ENCODE measurements around the gene PEF1. TPM values are rescaled to one million over a fixed set of nuclear protein-coding genes. Genes with fewer than 3 reads are reported as not detected.

PEF1 gene
- total RNA-seq, 1 experiment from 2014 or later: 56.3 TPM

DNA sequence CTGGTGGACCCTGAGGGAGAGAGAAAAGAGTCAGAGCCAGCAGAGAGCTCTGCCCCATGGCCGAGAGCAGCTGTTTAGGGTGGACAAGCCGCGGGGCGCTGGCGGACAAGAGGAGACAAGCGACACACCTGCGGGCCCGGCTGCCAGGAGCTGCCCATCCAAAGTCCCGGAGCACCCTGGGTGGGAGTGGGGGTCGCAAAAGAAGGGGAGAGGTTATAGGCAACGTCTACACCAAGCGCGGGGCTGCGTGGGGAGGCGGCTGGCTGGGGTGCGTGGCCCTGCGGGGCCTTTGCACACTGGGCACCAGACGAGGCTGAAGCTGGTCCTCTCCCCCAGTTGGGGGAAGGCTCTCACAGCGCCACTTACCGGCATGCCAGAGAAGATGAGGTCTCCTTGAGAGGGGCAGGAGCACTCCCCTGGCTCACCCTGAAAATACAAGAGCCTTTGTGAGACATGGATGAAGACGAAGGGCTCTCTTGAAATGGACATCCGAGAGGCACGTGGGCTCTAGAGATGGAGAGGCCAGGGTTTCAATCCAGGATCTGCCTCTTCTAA, 35.1 kb upstream of the PEF1 start:
- no TSS peak for BruUV-seq (replicated peaks)
- H3K4me1 ChIP-seq (ENCODE audit: insufficient read depth, low read length, poor library complexity, severe bottlenecking): no peaks in the 10 kb centered on the region
- DNase-seq (ENCODE audit: low spot score): no peak
- no peaks in the 10 kb centered on the region for H3K27me3 ChIP-seq (replicated peaks; ENCODE audit: insufficient read depth, low read depth, low read length, poor library complexity)
- H3K27ac ChIP-seq (ENCODE audit: low read depth, low read length, poor library complexity, severe bottlenecking): no peak overlapping the region
- intact Hi-C loops (cut with micrococcal nuclease; ENCODE audit: unreplicated experiment): no loop called here
- no peaks in the 10 kb centered on the region for H3K36me3 ChIP-seq (ENCODE audit: insufficient read depth, low read length, poor library complexity, severe bottlenecking)
- H3K4me3 ChIP-seq (ENCODE audit: low read depth, low read length, poor library complexity, severe bottlenecking): no peak overlapping the region
- TF ChIP-seq, protein P1, sequence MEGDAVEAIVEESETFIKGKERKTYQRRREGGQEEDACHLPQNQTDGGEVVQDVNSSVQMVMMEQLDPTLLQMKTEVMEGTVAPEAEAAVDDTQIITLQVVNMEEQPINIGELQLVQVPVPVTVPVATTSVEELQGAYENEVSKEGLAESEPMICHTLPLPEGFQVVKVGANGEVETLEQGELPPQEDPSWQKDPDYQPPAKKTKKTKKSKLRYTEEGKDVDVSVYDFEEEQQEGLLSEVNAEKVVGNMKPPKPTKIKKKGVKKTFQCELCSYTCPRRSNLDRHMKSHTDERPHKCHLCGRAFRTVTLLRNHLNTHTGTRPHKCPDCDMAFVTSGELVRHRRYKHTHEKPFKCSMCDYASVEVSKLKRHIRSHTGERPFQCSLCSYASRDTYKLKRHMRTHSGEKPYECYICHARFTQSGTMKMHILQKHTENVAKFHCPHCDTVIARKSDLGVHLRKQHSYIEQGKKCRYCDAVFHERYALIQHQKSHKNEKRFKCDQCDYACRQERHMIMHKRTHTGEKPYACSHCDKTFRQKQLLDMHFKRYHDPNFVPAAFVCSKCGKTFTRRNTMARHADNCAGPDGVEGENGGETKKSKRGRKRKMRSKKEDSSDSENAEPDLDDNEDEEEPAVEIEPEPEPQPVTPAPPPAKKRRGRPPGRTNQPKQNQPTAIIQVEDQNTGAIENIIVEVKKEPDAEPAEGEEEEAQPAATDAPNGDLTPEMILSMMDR (conservative IDR thresholded peaks at IDR 0.05; ENCODE audit: low read depth, low read length): no peak
- no peak for TF ChIP-seq EZH2 (IDR thresholded peaks at IDR 0.05; ENCODE audit: borderline replicate concordance, low read depth, low read length, poor library complexity, severe bottlenecking)
- no peaks in the 10 kb centered on the region for H3K9me3 ChIP-seq (ENCODE audit: low read depth, low read length, poor library complexity, severe bottlenecking)
- ChIA-PET POLR2A (ENCODE audit: low non-redundant PET) (interaction anchor here (0.6 kb wide), 1 partner anchor 536 kb away, joined by 3 read pairs; no protein-coding TSS in a partner anchor), CTCF (interaction anchor here (1.7 kb wide), 1 partner anchor 66 kb away, joined by 5 read pairs; no protein-coding TSS in a partner anchor)

DNA sequence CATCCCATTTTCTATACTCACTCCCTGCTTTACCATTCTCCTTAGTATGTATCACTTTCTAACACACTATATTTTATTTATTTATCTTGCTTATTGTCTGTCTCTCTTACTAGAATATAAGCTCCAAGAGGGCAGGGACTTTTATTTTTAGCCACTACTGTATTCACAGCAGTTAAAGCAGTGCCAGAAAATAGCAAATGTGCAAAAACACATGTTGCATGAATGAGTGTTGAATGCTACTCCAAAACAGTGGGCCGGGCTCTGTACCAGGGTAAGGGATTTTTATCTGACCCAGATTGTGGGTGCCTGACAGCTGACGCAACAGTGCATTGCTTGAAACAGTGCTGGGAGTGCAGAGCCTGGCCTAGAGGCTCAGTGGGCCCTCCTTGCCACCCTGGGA, 34.4 kb upstream of the PEF1 start:
- ChIA-PET CTCF (interaction anchor here (1.7 kb wide), 1 partner anchor 66 kb away, joined by 5 read pairs; no protein-coding TSS in a partner anchor), POLR2A (ENCODE audit: low non-redundant PET) (no interaction called here)
- H3K9me3 ChIP-seq (ENCODE audit: low read depth, low read length, poor library complexity, severe bottlenecking): no peaks in the 10 kb centered on the region
- no peaks in the 10 kb centered on the region for H3K4me1 ChIP-seq (ENCODE audit: insufficient read depth, low read length, poor library complexity, severe bottlenecking)
- no peaks in the 10 kb centered on the region for H3K27me3 ChIP-seq (replicated peaks; ENCODE audit: insufficient read depth, low read depth, low read length, poor library complexity)
- no peak for DNase-seq (ENCODE audit: low spot score)
- TF ChIP-seq, protein P1 (conservative IDR thresholded peaks at IDR 0.05; ENCODE audit: low read depth, low read length): no peak
- no peak for TF ChIP-seq EZH2 (IDR thresholded peaks at IDR 0.05; ENCODE audit: borderline replicate concordance, low read depth, low read length, poor library complexity, severe bottlenecking)
- no peak overlapping the region for H3K27ac ChIP-seq (ENCODE audit: low read depth, low read length, poor library complexity, severe bottlenecking)
- no peaks in the 10 kb centered on the region for H3K36me3 ChIP-seq (ENCODE audit: insufficient read depth, low read length, poor library complexity, severe bottlenecking)
- intact Hi-C loops (cut with micrococcal nuclease; ENCODE audit: unreplicated experiment): no loop called here
- no peak overlapping the region for H3K4me3 ChIP-seq (ENCODE audit: low read depth, low read length, poor library complexity, severe bottlenecking)
- no TSS peak for BruUV-seq (replicated peaks)

DNA sequence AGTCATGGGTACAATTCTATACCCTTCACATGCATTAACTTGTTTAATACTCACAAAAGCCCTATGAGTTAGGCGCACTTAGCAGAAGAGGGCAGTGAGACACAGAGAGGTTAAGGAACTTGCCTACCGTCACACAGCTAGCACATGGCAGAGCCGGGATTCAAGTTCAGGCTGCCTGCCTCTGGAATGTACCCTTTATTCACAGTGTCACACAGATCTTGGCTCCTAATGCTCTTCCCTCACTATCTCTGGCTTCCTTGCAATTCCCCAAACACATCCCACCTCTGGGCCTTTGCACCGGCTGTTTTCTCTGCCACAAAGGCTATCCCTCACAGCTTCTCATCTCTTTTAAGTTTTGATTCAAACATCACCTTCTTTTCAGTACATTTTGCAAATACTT, 34.0 kb upstream of the PEF1 start:
- no peak for DNase-seq (ENCODE audit: low spot score)
- Histone ChIP-seq H3K27ac (ENCODE audit: low read depth, low read length, poor library complexity, severe bottlenecking) (no peak overlapping the region), H3K9me3 (ENCODE audit: low read depth, low read length, poor library complexity, severe bottlenecking) (no peaks in the 10 kb centered on the region), H3K27me3 (replicated peaks; ENCODE audit: insufficient read depth, low read depth, low read length, poor library complexity) (no peaks in the 10 kb centered on the region), H3K4me3 (ENCODE audit: low read depth, low read length, poor library complexity, severe bottlenecking) (no peak overlapping the region), H3K4me1 (ENCODE audit: insufficient read depth, low read length, poor library complexity, severe bottlenecking) (no peaks in the 10 kb centered on the region), H3K36me3 (ENCODE audit: insufficient read depth, low read length, poor library complexity, severe bottlenecking) (no peaks in the 10 kb centered on the region)
- intact Hi-C loops (cut with micrococcal nuclease; ENCODE audit: unreplicated experiment): no loop called here
- BruUV-seq (replicated peaks): no TSS peak
- TF ChIP-seq EZH2 (IDR thresholded peaks at IDR 0.05; ENCODE audit: borderline replicate concordance, low read depth, low read length, poor library complexity, severe bottlenecking): no peak
- TF ChIP-seq, protein P1 (conservative IDR thresholded peaks at IDR 0.05; ENCODE audit: low read depth, low read length): no peak
- ChIA-PET CTCF (interaction anchor here (1.7 kb wide), 1 partner anchor 67 kb away, joined by 5 read pairs; no protein-coding TSS in a partner anchor), POLR2A (ENCODE audit: low non-redundant PET) (no interaction called here)

Data from A673 (cell line).